Loucy (cell line): ENCODE results near the gene ACADM.
"Not testable (repeated sequence)": the region's sequence is repeated elsewhere in the genome, so short reads cannot be mapped to it uniquely, and the experiment has no call there.

Experiments
- EZH2phosphoT487 ChIP-seq: fragments of 200-600 bp; IDR thresholded peaks from 2 replicates; pipeline ENCODE4 v1.6.1; 2018; ENCODE audit warnings: antibody characterized with exemption, mild to moderate bottlenecking, moderate library complexity, borderline replicate concordance
- TF ChIP-seq, protein P1 (sequence below): fragments of 200-600 bp; sonication (generic); conservative IDR thresholded peaks from 2 replicates; pipeline ENCODE4 v1.5.1; 2014; ENCODE audit warnings: mild to moderate bottlenecking, antibody characterized with exemption, low read length

DNA sequence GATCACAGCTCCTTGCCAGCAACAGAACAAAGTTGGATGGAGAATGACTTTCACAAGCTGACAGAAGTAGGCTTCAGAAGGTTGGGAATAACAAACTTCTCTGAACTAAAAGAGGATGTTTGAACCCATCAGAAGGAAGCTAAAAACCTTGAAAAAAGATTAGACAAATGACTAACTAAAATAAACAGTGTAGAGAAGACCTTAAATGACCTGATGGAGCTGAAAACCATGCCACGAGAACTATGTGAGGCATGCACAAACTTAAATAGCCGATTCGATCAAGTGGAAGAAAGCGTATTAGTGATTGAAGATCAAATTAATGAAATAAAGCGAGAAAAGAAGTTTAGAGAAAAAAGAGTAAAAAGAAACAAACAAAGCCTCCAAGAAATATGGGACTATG is 54.2 kb downstream of the ACADM start:
- TF ChIP-seq, protein P1, sequence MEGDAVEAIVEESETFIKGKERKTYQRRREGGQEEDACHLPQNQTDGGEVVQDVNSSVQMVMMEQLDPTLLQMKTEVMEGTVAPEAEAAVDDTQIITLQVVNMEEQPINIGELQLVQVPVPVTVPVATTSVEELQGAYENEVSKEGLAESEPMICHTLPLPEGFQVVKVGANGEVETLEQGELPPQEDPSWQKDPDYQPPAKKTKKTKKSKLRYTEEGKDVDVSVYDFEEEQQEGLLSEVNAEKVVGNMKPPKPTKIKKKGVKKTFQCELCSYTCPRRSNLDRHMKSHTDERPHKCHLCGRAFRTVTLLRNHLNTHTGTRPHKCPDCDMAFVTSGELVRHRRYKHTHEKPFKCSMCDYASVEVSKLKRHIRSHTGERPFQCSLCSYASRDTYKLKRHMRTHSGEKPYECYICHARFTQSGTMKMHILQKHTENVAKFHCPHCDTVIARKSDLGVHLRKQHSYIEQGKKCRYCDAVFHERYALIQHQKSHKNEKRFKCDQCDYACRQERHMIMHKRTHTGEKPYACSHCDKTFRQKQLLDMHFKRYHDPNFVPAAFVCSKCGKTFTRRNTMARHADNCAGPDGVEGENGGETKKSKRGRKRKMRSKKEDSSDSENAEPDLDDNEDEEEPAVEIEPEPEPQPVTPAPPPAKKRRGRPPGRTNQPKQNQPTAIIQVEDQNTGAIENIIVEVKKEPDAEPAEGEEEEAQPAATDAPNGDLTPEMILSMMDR: not testable (repeated sequence)
- not testable (repeated sequence) for TF ChIP-seq EZH2phosphoT487
